HFFc6 (cell line): ENCODE results near the gene ZDHHC1. TPM values are rescaled to one million over a fixed set of nuclear protein-coding genes. Genes with fewer than 3 reads are reported as not detected.
"Not testable (repeated sequence)": the region's sequence is repeated elsewhere in the genome, so short reads cannot be mapped to it uniquely, and the experiment has no call there.

Source experiments
- DNase-seq: peaks from one replicate; pipeline ENCODE4 v3.0.0-alpha.2; 2018
- H3K27ac Mint-ChIP-seq: 2 replicates; pipeline ENCODE4 v1.8.0; 2020; ENCODE audit warnings: mild to moderate bottlenecking, mixed read lengths
- H3K27me3 Mint-ChIP-seq: 2 replicates; pipeline ENCODE4 v1.8.0; 2021; ENCODE audit warnings: mild to moderate bottlenecking, moderate library complexity, mixed read lengths; ENCODE audit not compliant: insufficient read depth
- H3K36me3 Mint-ChIP-seq: 2 replicates; pipeline ENCODE4 v1.8.0; 2021; ENCODE audit warnings: low read depth, mixed read lengths
- H3K4me1 Mint-ChIP-seq: 2 replicates; pipeline ENCODE4 v1.8.0; 2020; ENCODE audit warnings: low read depth, mixed read lengths
- H3K4me3 Mint-ChIP-seq: 2 replicates; pipeline ENCODE4 v1.8.0; 2020; ENCODE audit warnings: mild to moderate bottlenecking, moderate library complexity, mixed read lengths
- H3K9me3 Mint-ChIP-seq: 2 replicates; pipeline ENCODE4 v1.8.0; 2020; ENCODE audit warnings: mild to moderate bottlenecking, mixed read lengths
- CTCF ChIP-seq: fragments of 200-600 bp; sonication (generic); IDR thresholded peaks from 2 replicates; pipeline ENCODE4 v1.5.0; 2021; ENCODE audit warnings: antibody characterized with exemption, mild to moderate bottlenecking
- total RNA-seq, 6 experiments: library from RNA; stranded (reverse); fragmentation: NEBNext Ultra II Directional; extraction: Animal tissue kit (Norgen Biotek cat#: 25700); gene quantifications; 2 replicates in 1 of 6; 3 replicates in 5 of 6; pipeline ENCODE4 v1.2.3, GENCODE V29; 2021

ZDHHC1 gene
- total RNA-seq, 6 experiments from 2014 or later: 2.1 to 5.4 (median 2.8) TPM

- Mint-ChIP-seq H3K4me1 (no peaks in the 10 kb centered on the region), H3K27ac (no peak overlapping the region), H3K9me3 (no peaks in the 10 kb centered on the region), H3K4me3 (no peak overlapping the region), H3K27me3 (peaks cover 35% of the 10 kb centered on the region), H3K36me3 (no peaks in the 10 kb centered on the region)
- no peak for TF ChIP-seq CTCF
- no peak for DNase-seq
Measured at GRCh38 chr16:67387479-67388079, 28.7 kb downstream of the ZDHHC1 start.

- DNase-seq: no peak
- no peak for TF ChIP-seq CTCF
- H3K27ac Mint-ChIP-seq: no peak overlapping the region
- no peak overlapping the region for H3K4me3 Mint-ChIP-seq
- H3K36me3 Mint-ChIP-seq: no peaks in the 10 kb centered on the region
- H3K4me1 Mint-ChIP-seq: no peaks in the 10 kb centered on the region
- peaks cover 37% of the 10 kb centered on the region for H3K27me3 Mint-ChIP-seq
- no peaks in the 10 kb centered on the region for H3K9me3 Mint-ChIP-seq
Measured at GRCh38 chr16:67386861-67387455, 29.3 kb downstream of the ZDHHC1 start.

GRCh38 chr16:67384778-67385510 lies 31.3 kb downstream of the ZDHHC1 start:
- TF ChIP-seq CTCF: no peak
- no peak overlapping the region for H3K27ac Mint-ChIP-seq
- H3K4me1 Mint-ChIP-seq: no peaks in the 10 kb centered on the region
- no peaks in the 10 kb centered on the region for H3K9me3 Mint-ChIP-seq
- DNase-seq: no peak
- no peaks in the 10 kb centered on the region for H3K36me3 Mint-ChIP-seq
- peaks cover 42% of the 10 kb centered on the region for H3K27me3 Mint-ChIP-seq
- H3K4me3 Mint-ChIP-seq: no peak overlapping the region

- H3K27ac Mint-ChIP-seq: no peak overlapping the region
- no peak for DNase-seq
- TF ChIP-seq CTCF: no peak
- H3K4me3 Mint-ChIP-seq: no peak overlapping the region
- H3K4me1 Mint-ChIP-seq: no peaks in the 10 kb centered on the region
- H3K36me3 Mint-ChIP-seq: no peaks in the 10 kb centered on the region
- peaks cover 34% of the 10 kb centered on the region for H3K27me3 Mint-ChIP-seq
- H3K9me3 Mint-ChIP-seq: no peaks in the 10 kb centered on the region
Measured at GRCh38 chr16:67383284-67383683, 33.0 kb downstream of the ZDHHC1 start.

- no peak for DNase-seq
- no peak for TF ChIP-seq CTCF
- Mint-ChIP-seq H3K36me3 (no peaks in the 10 kb centered on the region), H3K27me3 (peaks cover 30% of the 10 kb centered on the region), H3K9me3 (no peaks in the 10 kb centered on the region), H3K27ac (no peak overlapping the region), H3K4me3 (no peak overlapping the region), H3K4me1 (peaks cover 6% of the 10 kb centered on the region; the same call in 1 of the 2 replicates)
Measured at GRCh38 chr16:67378642-67379041, 37.6 kb downstream of the ZDHHC1 start.

- H3K4me1 Mint-ChIP-seq, DNase-seq, H3K27ac Mint-ChIP-seq, H3K9me3 Mint-ChIP-seq, H3K36me3 Mint-ChIP-seq, H3K4me3 Mint-ChIP-seq: not testable (repeated sequence)
- H3K27me3 Mint-ChIP-seq: peaks cover 19% of the 10 kb centered on the region
Measured at GRCh38 chr16:67376012-67376411, 40.3 kb downstream of the ZDHHC1 start.
